OCI-LY1 (cell line): Measurements from ENCODE around the gene HEG1.
"Not testable (repeated sequence)": the region's sequence is repeated elsewhere in the genome, so short reads cannot be mapped to it uniquely, and the experiment has no call there.

Source experiments
- H2AFZ ChIP-seq: fragments of 200-600 bp; sonication (generic), shearing (Covaris generic); 2 replicates; pipeline ENCODE4 v1.6.0; 2014; ENCODE audit warnings: antibody characterized with exemption, mild to moderate bottlenecking, low read length
- H3F3A ChIP-seq: fragments of 200-600 bp; sonication (generic), shearing (Covaris generic); 2 replicates; pipeline ENCODE4 v1.6.0; 2014; ENCODE audit warnings: mild to moderate bottlenecking, antibody characterized with exemption, low read length, moderate library complexity; ENCODE audit not compliant: insufficient read depth
- H3K27ac ChIP-seq: fragments of 200-600 bp; sonication (generic); 2 replicates; pipeline ENCODE4 v1.5.1; 2014; ENCODE audit warnings: low read length, mixed run types, mild to moderate bottlenecking, low read depth; ENCODE audit not compliant: poor library complexity, severe bottlenecking
- H3K27me3 ChIP-seq: fragments of 200-600 bp; sonication (generic); 2 replicates; pipeline ENCODE4 v1.6.0; 2014; ENCODE audit warnings: antibody characterized with exemption, mild to moderate bottlenecking, low read length, moderate library complexity; ENCODE audit not compliant: insufficient read depth
- H3K36me3 ChIP-seq: fragments of 200-600 bp; sonication (generic); 2 replicates; pipeline ENCODE4 v1.6.1; 2014; ENCODE audit warnings: mild to moderate bottlenecking, antibody characterized with exemption, low read length, moderate library complexity, mixed read lengths; ENCODE audit not compliant: insufficient read depth
- H3K4me1 ChIP-seq: fragments of 200-600 bp; sonication (generic); 2 replicates; pipeline ENCODE4 v1.5.1; 2014; ENCODE audit warnings: mild to moderate bottlenecking, low read length, moderate library complexity; ENCODE audit not compliant: insufficient read depth, severe bottlenecking
- H3K4me2 ChIP-seq: fragments of 200-600 bp; sonication (generic), shearing (Covaris generic); 2 replicates; pipeline ENCODE4 v1.6.1; 2014; ENCODE audit warnings: low read length
- H3K4me3 ChIP-seq: fragments of 200-600 bp; sonication (generic); 2 replicates; pipeline ENCODE4 v1.5.1; 2014; ENCODE audit warnings: low read length, low read depth, mild to moderate bottlenecking, mixed read lengths; ENCODE audit not compliant: poor library complexity, severe bottlenecking
- H3K79me2 ChIP-seq: fragments of 200-600 bp; shearing (Covaris generic); 2 replicates; pipeline ENCODE4 v1.6.1; 2016; ENCODE audit warnings: mixed run types, low read length, mixed read lengths; ENCODE audit not compliant: insufficient read depth
- H3K9ac ChIP-seq: fragments of 200-600 bp; sonication (generic), shearing (Covaris generic); 2 replicates; pipeline ENCODE4 v1.6.1; 2014; ENCODE audit warnings: mild to moderate bottlenecking, low read length, mixed read lengths
- H3K9me2 ChIP-seq: fragments of 200-600 bp; sonication (generic), shearing (Covaris generic); 2 replicates; pipeline ENCODE4 v1.6.1; 2014; ENCODE audit warnings: low read depth, mild to moderate bottlenecking, low read length, mixed read lengths
- H3K9me3 ChIP-seq: fragments of 200-600 bp; shearing (Covaris generic); 2 replicates; pipeline ENCODE4 v1.6.1; 2014; ENCODE audit warnings: low read length, mixed read lengths
- H4K20me1 ChIP-seq: fragments of 200-600 bp; sonication (generic), shearing (Covaris generic); 2 replicates; pipeline ENCODE4 v1.6.0; 2016; ENCODE audit warnings: mild to moderate bottlenecking, low read length; ENCODE audit not compliant: insufficient read depth
- CTCF ChIP-seq: fragments of 200-600 bp; sonication (generic), shearing (Covaris generic); IDR thresholded peaks from 2 replicates; pipeline ENCODE4 v1.5.1; 2017; ENCODE audit warnings: mild to moderate bottlenecking, antibody characterized with exemption, low read length, moderate library complexity, mixed read lengths
- EZH2 ChIP-seq: fragments of 200-600 bp; sonication (generic), shearing (Covaris generic); IDR thresholded peaks from 2 replicates; pipeline ENCODE4 v1.8.0; 2017; ENCODE audit warnings: borderline replicate concordance, mixed run types, mild to moderate bottlenecking, antibody characterized with exemption, low read length, moderate library complexity, mixed read lengths

Gene HEG1

GRCh38 chr3:124962403-124962940 is 93.3 kb downstream of the HEG1 start:
- TF ChIP-seq CTCF (no peak), EZH2 (no peak)
- Histone ChIP-seq H3K4me2 (no peak overlapping the region), H3K36me3 (no peaks in the 10 kb centered on the region), H3K27me3 (no peaks in the 10 kb centered on the region), H3K79me2 (no peaks in the 10 kb centered on the region), H3K9me2 (no peaks in the 10 kb centered on the region), H3K4me3 (no peak overlapping the region), H3F3A (no peaks in the 10 kb centered on the region), H3K9me3 (no peaks in the 10 kb centered on the region), H3K4me1 (no peaks in the 10 kb centered on the region), H4K20me1 (no peaks in the 10 kb centered on the region), H3K9ac (no peak overlapping the region), H2AFZ (no peak overlapping the region), H3K27ac (no peak overlapping the region)

DNA sequence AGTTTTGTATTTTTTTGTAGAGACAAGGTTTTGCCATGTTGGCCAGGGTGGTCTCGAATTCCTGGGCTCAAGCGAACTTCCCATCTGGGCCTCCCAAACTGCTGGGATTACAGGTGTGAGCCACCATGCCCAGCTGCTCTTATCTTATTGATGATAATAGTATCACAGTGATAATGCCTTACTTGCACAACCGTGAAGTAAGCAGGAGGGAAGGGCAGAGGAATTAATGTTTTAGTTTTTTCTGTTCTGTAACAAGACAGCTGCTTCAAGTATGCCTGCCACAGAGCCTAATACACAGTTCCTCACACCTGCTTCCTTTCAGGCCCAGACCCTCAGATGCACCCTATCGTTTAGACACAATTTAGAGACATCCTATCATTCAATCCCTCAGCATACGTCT is 95.1 kb downstream of the HEG1 start:
- Histone ChIP-seq H3K4me2 (no peak overlapping the region), H3K9me2 (no peaks in the 10 kb centered on the region), H2AFZ (no peak overlapping the region), H3F3A (no peaks in the 10 kb centered on the region), H3K79me2 (no peaks in the 10 kb centered on the region), H3K36me3 (no peaks in the 10 kb centered on the region), H4K20me1 (no peaks in the 10 kb centered on the region), H3K4me1 (no peaks in the 10 kb centered on the region), H3K4me3 (no peak overlapping the region), H3K27me3 (no peaks in the 10 kb centered on the region), H3K9ac (no peak overlapping the region), H3K27ac (no peak overlapping the region), H3K9me3 (no peaks in the 10 kb centered on the region)
- no peak for TF ChIP-seq CTCF
- no peak for TF ChIP-seq EZH2

- Histone ChIP-seq H3K4me1 (no peaks in the 10 kb centered on the region), H2AFZ (no peak overlapping the region), H3K27ac (no peak overlapping the region), H3K9me3 (no peaks in the 10 kb centered on the region), H3K79me2 (no peaks in the 10 kb centered on the region), H3K4me3 (no peak overlapping the region), H3K4me2 (no peak overlapping the region), H3K9ac (no peak overlapping the region), H3K9me2 (no peaks in the 10 kb centered on the region), H4K20me1 (no peaks in the 10 kb centered on the region), H3K36me3 (no peaks in the 10 kb centered on the region), H3F3A (no peaks in the 10 kb centered on the region), H3K27me3 (no peaks in the 10 kb centered on the region)
- no peak for TF ChIP-seq EZH2
- TF ChIP-seq CTCF: no peak
These were observed 95.7 kb downstream of the HEG1 start for GRCh38 chr3:124960105-124960504.

DNA sequence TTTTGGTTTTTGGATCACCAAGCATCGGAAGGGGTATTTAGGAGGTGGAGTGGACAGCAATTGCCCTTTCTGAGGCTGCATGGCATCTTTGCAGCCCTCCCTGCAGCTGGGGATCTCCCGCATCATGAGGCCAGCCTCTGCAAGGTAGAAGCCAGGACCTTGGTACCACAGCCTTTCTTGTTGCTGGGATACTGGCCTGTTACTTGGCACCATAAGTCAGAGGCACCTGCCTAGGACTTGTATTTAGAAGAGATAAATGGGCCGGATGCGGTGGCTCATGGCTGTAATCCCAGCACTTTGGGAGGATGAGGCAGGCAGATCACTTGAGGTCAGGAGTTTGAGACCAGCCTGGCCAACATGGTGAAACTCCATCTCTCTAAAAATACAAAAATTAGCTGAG is 97.8 kb downstream of the HEG1 start:
- not testable (repeated sequence) for H3K4me3 ChIP-seq, H3K9me2 ChIP-seq, H3K36me3 ChIP-seq, H3K9me3 ChIP-seq, H3K79me2 ChIP-seq, H4K20me1 ChIP-seq, H3K27ac ChIP-seq, H3K4me1 ChIP-seq, H3K9ac ChIP-seq, H3K27me3 ChIP-seq, H2AFZ ChIP-seq, H3K4me2 ChIP-seq, H3F3A ChIP-seq
